Measurements from ENCODE around the gene RAB1A. TPM values are rescaled to one million over a fixed set of nuclear protein-coding genes. Genes with fewer than 3 reads are reported as not detected.

The RAB1A gene
- total RNA-seq, 1 experiment from 2014 or later = 207 TPM

DNA sequence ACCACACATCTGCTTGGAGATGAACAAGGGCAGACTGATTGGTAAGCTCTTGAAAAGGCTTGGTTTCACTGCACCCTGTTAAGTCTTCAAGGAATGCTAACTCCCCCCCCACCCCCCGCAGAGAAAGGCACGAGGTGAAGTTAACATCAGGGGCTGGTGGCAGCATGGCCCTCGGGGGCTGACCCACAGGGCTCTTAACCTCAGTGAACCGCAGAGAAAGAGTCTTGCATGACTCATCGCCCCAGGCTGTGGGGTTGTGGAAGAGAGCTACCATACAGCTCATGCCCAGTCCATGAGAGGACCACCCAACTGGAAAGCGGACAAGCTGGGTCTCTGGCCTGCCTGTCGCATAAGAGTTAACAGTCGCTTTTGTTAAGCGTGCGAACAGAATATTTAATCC is 84.3 kb downstream of the RAB1A start:
- Mint-ChIP-seq H3K4me3 (ENCODE audit: unreplicated experiment) (no peak overlapping the region), H3K27ac (ENCODE audit: unreplicated experiment) (no peak overlapping the region), H3K4me1 (ENCODE audit: low read depth, unreplicated experiment) (no peaks in the 10 kb centered on the region), H3K9me3 (ENCODE audit: unreplicated experiment) (peaks cover 30% of the 10 kb centered on the region), H3K36me3 (ENCODE audit: insufficient read depth, unreplicated experiment) (peaks cover 6% of the 10 kb centered on the region), H3K27me3 (ENCODE audit: insufficient read depth, unreplicated experiment) (no peaks in the 10 kb centered on the region)
- no peak overlapping the region for H3K4me3 ChIP-seq (ENCODE audit: low read depth, low read length)
- POLR2A ChIA-PET = no interaction called here
- TF ChIP-seq, protein P1, sequence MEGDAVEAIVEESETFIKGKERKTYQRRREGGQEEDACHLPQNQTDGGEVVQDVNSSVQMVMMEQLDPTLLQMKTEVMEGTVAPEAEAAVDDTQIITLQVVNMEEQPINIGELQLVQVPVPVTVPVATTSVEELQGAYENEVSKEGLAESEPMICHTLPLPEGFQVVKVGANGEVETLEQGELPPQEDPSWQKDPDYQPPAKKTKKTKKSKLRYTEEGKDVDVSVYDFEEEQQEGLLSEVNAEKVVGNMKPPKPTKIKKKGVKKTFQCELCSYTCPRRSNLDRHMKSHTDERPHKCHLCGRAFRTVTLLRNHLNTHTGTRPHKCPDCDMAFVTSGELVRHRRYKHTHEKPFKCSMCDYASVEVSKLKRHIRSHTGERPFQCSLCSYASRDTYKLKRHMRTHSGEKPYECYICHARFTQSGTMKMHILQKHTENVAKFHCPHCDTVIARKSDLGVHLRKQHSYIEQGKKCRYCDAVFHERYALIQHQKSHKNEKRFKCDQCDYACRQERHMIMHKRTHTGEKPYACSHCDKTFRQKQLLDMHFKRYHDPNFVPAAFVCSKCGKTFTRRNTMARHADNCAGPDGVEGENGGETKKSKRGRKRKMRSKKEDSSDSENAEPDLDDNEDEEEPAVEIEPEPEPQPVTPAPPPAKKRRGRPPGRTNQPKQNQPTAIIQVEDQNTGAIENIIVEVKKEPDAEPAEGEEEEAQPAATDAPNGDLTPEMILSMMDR (IDR thresholded peaks at IDR 0.05; ENCODE audit: insufficient read depth in 1 of 2, low read depth in 1 of 2, low read length in 1 of 2, severe bottlenecking in 1 of 2, unreplicated experiment in 1 of 2) = no peak
- CTCF ChIA-PET = interaction anchor here (0.6 kb wide), 2 partner anchors 56 to 105 kb away, joined by 3 to 4 read pairs; no protein-coding TSS in a partner anchor
- H3K36me3 ChIP-seq (ENCODE audit: control insufficient read depth, insufficient read depth, low read length) = no peaks in the 10 kb centered on the region
- DNase-seq = no peak
- H3K4me1 ChIP-seq = no peaks in the 10 kb centered on the region
- H3K27me3 ChIP-seq (replicated peaks; ENCODE audit: control insufficient read depth, insufficient read depth, low read length) = no peaks in the 10 kb centered on the region
- peaks cover 7% of the 10 kb centered on the region; the same call in 1 of the 2 replicates for H3K9me3 ChIP-seq
- no TSS peak for BruUV-seq (replicated peaks)
- intact Hi-C loops (cut with micrococcal nuclease; ENCODE audit: unreplicated experiment) = no loop called here

DNA sequence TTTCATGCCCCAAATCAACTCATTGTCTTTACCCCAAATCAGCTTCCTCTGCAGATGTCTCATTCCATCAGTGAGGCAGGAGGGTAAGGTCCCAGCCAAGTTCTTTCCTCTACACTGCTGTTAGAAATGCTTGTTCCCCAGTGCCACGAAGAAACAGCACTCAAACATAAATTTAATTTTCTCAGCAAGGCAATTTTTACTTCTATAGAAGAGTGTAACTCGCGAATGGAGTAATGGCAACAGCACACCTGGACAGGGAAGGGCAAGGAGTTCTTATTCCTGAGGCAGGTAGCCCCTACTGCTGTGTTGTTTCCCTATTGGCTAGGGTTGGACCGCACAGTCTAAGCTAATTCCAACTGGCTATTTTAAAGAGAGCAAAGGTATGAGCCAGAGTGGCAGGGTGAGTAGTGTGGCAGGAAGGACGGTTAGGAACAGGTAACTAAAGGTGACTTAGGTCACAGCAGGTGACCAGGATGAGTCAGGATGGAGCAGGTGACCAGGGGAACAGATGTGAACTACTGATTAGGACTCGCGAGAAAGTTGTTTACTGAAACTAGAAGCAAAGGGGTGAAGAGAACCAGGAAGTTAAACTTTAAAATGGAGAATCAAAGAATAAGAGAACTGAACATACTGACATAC is 85.7 kb downstream of the RAB1A start:
- Histone ChIP-seq H3K9me3 (peaks cover 7% of the 10 kb centered on the region; the same call in 1 of the 2 replicates), H3K27me3 (replicated peaks; ENCODE audit: control insufficient read depth, insufficient read depth, low read length) (no peaks in the 10 kb centered on the region), H3K4me3 (ENCODE audit: low read depth, low read length) (no peak overlapping the region), H3K4me1 (no peaks in the 10 kb centered on the region), H3K36me3 (ENCODE audit: control insufficient read depth, insufficient read depth, low read length) (no peaks in the 10 kb centered on the region)
- no peak for DNase-seq
- intact Hi-C loops (cut with micrococcal nuclease; ENCODE audit: unreplicated experiment) = no loop called here
- no peak overlapping the region for H3K27ac Mint-ChIP-seq (ENCODE audit: unreplicated experiment)
- BruUV-seq (replicated peaks) = no TSS peak
- CTCF ChIA-PET = interaction anchor here (0.6 kb wide), 1 partner anchor 120 kb away, joined by 3 read pairs; no protein-coding TSS in a partner anchor
- H3K4me3 Mint-ChIP-seq (ENCODE audit: unreplicated experiment) = no peak overlapping the region
- peaks cover 29% of the 10 kb centered on the region for H3K9me3 Mint-ChIP-seq (ENCODE audit: unreplicated experiment)
- peaks cover 6% of the 10 kb centered on the region for H3K36me3 Mint-ChIP-seq (ENCODE audit: insufficient read depth, unreplicated experiment)
- H3K4me1 Mint-ChIP-seq (ENCODE audit: low read depth, unreplicated experiment) = no peaks in the 10 kb centered on the region
- POLR2A ChIA-PET = no interaction called here
- H3K27me3 Mint-ChIP-seq (ENCODE audit: insufficient read depth, unreplicated experiment) = no peaks in the 10 kb centered on the region
- TF ChIP-seq, protein P1 (IDR thresholded peaks at IDR 0.05; ENCODE audit: insufficient read depth in 1 of 2, low read depth in 1 of 2, low read length in 1 of 2, severe bottlenecking in 1 of 2, unreplicated experiment in 1 of 2) = no peak

DNA sequence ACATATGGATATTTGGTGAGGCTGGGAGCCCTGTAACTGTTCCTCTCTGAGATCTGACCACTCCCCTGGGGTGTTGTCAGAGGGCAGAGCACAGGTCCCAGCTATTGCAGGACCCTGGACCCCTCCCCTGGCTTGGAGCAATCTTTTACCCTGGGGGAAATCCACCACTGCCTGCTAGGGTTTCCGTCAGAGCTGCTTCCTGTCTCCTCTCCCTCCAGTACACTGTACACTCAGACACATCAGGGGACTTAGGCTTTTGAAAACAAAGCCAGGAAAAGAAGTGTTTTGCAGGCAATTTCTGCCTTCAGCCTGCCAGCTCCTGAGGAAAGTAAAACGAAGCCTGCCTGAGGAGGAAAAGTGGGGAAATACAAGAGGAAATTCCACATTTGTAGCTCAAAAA is 86.9 kb downstream of the RAB1A start:
- H3K4me3 Mint-ChIP-seq (ENCODE audit: unreplicated experiment) = no peak overlapping the region
- POLR2A ChIA-PET = no interaction called here
- DNase-seq = no peak
- peaks cover 7% of the 10 kb centered on the region; the same call in 1 of the 2 replicates for H3K9me3 ChIP-seq
- peaks cover 6% of the 10 kb centered on the region for H3K36me3 Mint-ChIP-seq (ENCODE audit: insufficient read depth, unreplicated experiment)
- intact Hi-C loops (cut with micrococcal nuclease; ENCODE audit: unreplicated experiment) = no loop called here
- H3K27ac Mint-ChIP-seq (ENCODE audit: unreplicated experiment) = no peak overlapping the region
- no peaks in the 10 kb centered on the region for H3K27me3 Mint-ChIP-seq (ENCODE audit: insufficient read depth, unreplicated experiment)
- TF ChIP-seq, protein P1 (IDR thresholded peaks at IDR 0.05; ENCODE audit: insufficient read depth in 1 of 2, low read depth in 1 of 2, low read length in 1 of 2, severe bottlenecking in 1 of 2, unreplicated experiment in 1 of 2) = no peak
- BruUV-seq (replicated peaks) = no TSS peak
- H3K4me1 ChIP-seq = no peaks in the 10 kb centered on the region
- CTCF ChIA-PET = interaction anchor here (2.2 kb wide), 1 partner anchor 125 kb away, joined by 5 read pairs; no protein-coding TSS in a partner anchor
- peaks cover 20% of the 10 kb centered on the region for H3K9me3 Mint-ChIP-seq (ENCODE audit: unreplicated experiment)
- H3K4me1 Mint-ChIP-seq (ENCODE audit: low read depth, unreplicated experiment) = no peaks in the 10 kb centered on the region
- no peaks in the 10 kb centered on the region for H3K36me3 ChIP-seq (ENCODE audit: control insufficient read depth, insufficient read depth, low read length)
- H3K27me3 ChIP-seq (replicated peaks; ENCODE audit: control insufficient read depth, insufficient read depth, low read length) = no peaks in the 10 kb centered on the region
- H3K4me3 ChIP-seq (ENCODE audit: low read depth, low read length) = no peak overlapping the region

Data from Caco-2 (cell line).